NCI-H1048 (cell line): Measurements from ENCODE around the gene EGFL7.
A peak's percentile ranks its signal among the peaks of the same experiment; 100 is the strongest.

Experiments
- DNase-seq: peaks from one replicate; lab custom pipeline; 2025; lab: John Stamatoyannopoulos, UW

The EGFL7 gene

DNA sequence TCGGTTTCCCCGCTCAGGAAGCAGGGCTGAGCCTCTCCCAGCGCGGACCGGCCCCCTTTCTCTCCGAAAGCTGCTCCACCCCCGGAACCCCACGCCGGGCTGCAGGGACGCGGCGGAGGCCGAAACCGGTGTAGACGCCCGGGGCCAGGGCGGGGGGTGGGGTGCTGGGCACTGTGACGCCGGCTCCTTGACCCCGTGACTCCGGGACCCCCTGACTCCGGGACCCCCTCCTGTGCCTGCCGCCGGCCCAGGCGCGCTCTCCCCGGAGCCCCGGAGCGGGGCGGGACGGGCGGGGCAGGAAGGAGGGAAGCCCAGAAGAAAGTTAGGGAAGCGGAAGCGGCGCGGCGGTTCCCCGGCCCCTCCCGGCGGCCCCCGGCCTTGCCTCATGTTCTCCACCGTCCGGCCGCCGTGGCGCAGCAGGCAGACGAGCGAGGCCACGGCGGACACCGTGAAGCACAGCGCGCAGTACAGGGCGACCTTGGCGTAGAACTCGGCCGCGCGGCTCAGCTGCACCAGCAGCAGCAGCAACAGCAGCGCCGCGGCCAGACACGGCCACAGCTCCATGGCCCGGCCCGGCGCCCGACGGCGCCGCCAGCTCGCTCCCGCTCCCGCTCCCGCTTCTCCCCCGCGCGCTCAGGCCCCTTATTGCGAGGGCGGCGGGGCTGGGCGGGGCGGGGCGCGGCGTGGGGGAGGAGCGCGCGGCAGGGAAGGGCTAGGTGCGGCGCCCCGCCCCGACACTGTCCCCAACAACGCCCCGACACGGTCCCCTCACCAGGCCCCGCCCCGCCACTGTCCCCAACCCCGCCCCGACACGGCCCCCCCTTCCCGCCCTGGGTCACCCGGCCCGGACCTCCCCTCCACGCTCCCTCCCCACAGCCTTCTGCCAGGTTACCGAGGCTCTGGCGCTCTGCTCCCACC, 24.3 kb downstream of the EGFL7 start, which contains the start of gene AGPAT2:
AGPAT2 (minus strand) TSS at position 664 of the 918 bp plus-strand sequence; CDS start at position 564, 100 bp downstream.
- DNase-seq = peak; percentile 18

DNA sequence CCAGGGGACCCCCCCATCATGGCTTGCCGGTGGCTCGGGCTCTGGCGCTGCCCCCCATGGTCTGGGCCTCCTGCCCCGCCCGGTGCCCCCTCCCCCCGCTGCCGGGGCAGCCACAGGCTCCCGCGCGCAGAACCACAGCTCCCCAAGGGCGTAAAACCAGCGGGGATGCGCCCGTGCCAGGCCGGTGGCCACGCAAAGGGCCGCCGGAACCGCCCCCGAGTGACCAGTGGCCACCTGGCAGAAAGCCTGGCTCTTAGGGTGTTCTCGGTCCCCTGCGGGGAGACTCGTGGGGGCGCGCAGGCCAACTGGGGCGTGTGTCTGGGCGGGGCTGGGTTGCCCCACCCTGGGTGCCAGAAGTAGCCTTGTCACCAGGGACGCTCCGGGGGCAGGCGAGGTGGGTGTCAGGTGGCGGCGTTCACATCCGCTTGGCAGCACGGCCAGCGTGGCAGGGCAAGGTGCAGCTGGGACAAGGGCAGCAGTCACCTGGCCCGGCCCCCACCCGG, 25.1 kb downstream of the EGFL7 start:
- DNase-seq = no peak

DNA sequence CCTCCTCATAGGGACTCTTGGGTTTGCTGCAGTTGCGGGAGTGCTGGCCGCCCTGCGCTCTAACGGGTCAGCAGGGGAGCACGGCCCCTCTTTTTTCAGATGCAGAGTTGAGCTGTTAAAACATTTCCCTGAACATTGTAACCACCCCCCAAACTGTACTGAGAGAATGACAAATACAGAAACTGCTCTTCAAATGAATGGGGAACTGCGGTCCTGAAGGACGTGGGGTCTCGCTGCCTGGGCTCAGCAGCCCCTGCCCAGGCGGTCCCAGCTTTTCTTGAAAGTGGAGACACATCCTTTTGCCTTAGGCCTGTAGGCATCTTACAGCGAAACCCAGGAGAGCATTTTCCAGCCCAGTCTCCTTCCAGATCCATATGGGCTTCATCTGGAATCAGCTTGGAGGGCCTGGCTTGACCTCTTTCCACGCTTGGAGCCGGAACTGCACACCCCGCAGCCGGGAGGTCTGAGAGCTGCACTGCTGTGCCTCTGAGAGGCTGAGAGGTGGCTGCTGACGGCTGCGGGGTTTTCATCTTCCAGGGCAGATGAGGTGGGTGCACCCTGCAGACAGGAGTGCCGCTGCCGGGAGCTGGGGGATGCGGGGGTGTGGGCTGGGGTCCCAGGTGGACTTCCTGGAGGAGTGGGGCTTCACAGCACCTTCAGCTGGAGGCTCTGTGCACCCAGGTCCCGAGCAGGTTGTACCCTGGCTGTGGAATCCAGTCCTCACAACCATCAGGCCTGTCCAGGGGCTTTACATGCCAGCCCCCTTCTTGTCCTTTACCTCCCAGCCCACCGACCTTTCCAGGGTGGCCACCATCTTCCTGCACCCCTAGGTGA, 25.8 kb downstream of the EGFL7 start:
- DNase-seq = no peak

DNA sequence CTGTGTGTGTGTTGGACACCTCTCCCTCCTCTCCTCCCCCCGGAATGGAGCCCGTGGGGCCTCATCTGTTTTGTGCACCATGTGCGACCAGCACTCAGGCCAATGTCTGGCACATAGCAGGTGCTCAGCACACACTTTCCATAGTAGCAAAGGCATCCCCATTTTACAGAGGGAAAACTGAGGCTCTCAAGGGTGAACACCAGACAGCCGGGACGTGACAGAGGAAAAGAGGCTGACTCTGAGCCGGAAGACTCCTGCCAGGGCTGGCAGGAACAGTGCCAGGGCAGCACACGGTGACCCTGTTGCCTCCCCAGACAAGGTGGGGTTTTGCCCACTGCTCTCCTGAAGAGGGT, 26.4 kb downstream of the EGFL7 start:
- DNase-seq = no peak

DNA sequence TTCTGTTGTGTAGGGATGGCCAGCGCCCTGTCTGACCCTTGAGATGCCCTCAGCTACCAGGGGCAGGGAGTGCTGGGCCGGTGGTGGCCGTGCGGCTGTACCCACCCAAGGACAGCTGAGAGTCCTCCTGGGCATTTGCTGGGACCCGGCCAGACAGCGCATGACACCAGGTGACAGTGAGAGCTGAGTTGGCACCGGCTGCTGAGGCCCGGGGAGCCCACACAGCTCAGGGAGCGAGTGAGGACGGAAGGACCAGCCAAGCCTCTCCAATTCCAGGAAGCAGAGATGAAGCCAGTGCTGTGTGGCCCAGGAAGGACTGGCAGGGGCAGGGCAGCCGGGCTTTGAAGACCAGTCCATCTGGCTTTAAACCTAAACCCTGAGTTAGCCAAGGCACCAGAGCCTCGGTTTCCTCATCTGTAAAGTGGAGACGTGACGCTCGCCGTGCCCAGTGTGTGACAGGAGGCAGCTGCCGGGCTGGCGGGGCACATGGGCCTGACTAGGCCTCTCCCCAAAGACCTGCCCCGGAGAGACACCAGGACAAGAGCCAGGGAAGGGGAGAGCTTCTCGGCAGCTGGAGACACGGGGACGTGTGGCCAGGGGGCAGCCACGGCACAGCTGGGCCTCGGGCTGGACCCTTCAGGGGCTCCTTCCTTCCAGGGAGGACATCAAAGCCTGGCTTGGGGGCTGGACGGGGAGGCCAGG, 27.5 kb downstream of the EGFL7 start:
- DNase-seq = no peak

DNA sequence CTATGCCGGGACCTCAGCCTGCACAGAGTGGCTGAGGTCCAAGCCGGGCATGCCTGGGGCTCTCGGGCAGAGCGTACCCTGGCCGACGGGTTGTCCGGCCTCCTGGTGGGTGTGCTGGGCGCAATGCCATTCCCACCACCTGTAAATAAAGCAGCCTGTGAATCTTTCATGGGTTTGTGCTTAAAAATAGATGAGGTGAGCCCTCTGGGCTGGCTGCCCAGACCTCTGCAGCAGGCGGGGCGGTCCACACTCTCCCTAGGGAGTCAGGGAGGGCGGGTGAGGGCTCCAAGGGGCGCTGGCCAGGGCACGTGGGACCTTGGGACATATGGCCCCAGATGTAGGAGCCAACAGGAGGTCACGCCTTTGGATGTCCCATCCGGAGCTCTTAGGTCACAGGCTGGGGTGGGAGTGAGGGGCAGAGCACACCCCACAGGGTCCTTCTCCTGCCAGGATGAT, 28.1 kb downstream of the EGFL7 start:
- no peak for DNase-seq

DNA sequence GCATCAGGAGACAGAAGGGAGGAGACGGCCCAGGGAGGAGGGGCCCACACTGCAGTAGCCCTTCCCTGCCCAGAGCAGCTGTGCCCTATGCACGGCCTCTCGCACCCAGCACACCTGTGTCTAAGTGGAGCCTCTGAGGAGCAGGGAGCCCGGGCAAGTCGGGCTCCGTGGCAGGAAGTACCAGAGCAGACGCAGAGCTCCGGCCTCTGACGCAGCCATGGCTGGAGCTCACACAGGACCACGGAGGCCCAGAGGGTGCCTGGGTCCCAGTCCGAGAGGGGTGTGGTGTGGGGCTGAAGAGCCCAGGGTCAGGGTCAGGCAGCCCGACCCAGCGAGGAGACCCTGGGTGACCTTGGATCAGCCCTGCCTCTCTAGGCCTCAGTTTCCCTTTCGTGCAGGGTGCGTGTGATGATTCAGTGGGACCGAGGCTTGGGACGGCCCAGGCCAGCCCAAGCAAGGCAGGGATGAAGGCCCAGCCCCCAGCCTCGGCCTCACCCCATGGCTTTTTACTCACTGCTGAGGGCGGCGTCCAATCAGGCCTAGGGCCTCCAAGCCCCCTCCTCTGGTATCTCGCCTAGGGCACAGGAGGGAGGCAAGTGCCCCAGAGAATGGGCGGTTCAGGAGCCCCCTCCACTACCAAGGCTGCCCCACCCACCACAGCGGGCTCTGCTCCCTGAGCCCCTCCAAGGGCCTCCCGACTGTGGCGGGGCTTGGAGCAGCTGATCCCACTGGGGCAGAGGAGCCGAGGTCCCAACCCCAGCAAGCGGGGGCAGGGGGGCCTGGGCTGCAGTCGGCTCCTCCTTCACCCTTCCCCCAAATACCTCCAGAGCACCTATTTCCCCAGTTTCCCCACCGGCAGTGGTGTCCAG, 28.8 kb downstream of the EGFL7 start:
- no peak for DNase-seq

DNA sequence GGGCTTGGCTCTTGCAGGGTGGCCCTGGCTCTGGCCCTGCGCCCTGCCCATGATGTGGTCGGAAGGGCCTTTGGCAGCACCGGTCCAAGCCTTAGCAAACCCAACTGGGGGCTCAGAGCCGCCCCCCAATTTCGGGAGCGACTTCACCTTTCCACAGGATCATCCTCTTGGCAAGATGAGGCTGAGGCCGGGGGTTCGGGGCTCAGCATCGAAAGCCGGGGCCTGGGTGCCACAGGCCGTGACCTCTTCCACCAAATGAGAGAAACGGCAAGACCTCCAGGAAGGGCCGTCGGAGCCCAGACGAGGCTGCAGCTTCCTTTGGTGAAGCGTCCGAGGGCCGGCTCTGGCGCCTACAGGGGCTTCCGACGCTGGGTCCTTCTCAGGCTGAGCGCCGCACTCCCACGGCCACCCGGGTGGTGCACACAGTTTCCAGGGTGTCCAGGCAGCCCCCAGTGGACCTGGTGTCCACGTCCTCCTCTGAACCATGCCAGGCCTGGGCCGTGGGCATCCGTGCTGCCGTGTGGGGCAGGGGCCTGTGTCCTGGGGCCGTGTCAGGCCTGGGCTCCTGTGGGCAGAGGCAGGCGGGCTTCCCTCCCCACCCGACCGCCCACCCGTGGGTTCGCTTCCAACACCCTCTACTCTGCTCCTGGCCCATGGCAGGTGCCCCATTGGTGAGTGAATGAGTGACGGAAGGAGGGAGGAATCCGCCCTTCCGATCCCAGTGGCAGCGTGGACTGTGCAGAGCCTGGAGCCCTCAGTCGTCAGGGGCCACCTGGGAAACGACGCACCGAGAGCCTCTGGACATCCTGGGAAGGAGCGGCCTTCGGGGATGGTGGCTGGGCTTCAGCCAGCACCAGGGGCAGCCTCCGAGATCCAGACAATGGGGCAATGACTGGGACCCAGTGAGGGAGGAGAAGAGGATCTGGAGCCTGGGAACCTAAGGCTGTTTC, 29.7 kb downstream of the EGFL7 start:
- DNase-seq = no peak

DNA sequence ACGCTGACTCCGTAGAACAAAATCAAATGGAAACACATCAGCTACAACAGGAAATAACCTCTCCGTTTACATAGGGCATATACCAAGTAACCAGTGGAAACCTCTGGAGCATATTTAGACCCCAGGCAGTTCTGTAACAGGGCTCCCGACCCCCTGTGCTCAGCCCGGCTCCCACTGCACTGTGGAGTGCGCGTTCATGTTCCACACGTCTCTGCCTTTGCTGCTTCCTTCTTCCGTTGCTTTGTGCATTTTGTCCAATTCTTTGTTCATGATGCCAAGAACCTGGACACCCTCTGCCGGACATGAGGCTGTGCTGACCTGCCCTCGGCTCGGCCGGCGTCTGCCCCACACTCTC, 30.4 kb downstream of the EGFL7 start:
- DNase-seq = no peak

DNA sequence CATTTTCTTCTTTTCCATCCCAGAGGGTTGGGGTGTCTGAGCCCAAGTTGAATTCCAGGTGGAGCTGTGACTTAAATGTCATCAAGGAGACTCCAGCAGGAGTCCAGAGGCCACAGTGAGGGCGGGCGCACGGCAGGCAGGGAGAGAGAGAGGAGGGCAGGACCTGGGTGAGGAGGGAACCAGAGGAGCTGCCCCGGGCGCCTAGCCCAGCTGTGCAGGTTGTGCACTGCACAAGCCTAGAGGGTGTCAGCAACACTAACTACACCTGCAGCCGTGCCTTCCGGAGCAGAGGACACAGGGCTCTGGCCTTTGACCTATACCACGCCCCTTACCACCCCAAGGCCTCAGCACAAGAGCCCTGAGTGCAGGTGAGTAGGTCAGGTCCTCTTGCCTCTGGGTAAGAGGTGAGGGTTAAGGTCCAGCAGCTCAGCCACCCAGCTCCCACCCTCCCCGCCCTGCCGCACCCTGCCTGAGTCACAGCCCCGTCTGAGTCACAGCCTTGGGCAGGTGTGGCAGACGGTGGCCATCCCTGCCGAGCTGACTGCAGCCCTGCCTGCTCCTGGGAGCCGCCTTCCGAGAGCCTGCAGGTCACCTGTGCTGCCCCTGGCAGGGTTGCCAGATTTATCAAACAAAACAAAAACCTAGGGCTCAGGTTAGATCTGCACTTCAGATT, 30.9 kb downstream of the EGFL7 start:
- DNase-seq = no peak

DNA sequence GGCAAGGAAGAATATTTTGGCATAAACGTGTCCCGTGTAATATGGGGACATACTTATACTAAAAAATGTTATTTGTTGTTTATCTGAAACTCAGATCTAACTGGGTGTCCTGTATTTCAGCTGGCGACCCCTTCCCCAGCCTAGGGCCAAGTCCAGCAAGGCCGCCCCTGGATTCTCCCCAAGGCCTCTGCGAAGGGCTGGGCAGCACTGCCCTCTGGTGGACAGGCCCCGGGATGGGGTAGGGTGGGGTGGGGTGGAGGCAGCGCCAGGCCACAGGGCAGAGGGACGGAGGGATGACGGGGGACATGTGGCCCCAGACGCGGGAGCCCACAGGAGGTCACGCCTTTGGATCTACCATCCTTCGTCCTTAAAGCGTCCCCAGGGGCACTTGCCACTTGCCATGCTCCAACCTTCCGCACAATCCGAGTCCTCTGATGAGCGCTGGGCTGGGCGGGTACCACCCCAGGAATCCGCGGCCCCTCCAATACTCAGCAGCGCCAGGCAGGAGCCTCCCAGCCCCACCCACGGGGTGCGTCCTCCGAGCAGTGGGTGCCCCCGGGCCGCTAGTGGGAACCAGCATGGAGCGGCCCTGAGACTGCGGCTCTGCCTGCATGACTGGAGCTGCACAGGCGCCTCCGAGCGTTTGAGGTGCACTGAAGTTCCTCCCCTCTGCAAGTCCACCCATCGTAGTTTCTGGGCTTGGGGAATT, 31.6 kb downstream of the EGFL7 start:
- DNase-seq = no peak

DNA sequence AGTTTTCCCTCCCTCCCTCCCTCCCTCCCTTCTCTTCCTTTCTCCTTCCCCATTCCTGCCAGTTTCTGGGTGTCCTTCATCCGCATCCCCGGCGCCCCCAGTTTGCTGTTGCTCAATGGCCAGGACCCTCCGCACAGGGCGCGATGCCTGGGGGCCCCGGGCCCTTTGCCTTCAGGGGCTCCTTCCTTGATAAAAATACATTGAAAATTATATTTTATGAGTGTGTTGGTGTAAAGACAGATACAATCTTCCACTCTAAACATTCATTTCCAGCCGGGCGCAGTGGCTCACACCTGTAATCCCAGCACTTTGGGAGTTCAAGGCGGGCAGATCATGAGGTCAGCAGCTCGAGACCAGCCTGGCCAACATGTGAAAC, 32.1 kb downstream of the EGFL7 start:
- DNase-seq = no peak

DNA sequence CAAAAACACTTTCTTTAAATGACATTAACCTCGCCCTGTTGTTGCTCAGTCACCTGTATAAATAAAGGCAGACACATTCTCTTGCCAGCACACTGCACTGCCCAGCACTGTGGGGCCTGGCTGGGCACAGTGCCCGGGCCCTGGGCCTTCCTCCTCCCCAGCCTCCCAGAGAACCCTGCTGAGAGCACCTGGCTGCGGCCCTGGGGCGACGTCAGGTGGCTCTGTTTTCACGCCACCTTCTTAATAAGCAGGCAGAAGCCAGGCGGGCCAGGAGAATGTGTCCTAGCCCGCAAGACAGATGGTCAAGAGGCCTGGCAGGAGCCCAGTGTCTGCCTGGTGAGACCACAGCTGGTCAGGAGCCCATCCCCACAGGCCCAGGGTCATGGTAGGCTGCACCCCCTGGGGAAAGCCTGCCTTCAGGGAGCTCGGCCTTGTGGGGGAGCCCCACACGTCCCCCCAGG, 32.7 kb downstream of the EGFL7 start:
- DNase-seq = no peak

DNA sequence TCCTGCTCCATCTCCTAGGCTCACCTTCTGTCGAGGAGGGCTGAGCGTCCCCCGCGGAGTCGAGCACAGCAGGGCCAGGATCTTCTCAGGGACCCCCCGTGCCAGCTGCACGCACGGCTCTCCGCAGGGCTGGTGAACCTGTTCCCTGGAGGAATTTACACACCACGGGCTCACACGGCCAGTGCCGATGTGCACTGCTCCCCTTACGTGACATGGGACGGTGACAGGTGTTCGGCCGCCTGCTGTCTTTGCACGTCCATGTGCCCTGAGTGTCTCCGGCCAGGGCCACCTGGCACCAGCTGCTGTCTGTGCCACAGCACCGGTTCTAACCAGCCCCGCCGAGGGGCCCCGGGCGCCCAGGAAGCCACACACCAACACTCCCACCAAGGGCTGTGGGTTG, 33.2 kb downstream of the EGFL7 start:
- no peak for DNase-seq

DNA sequence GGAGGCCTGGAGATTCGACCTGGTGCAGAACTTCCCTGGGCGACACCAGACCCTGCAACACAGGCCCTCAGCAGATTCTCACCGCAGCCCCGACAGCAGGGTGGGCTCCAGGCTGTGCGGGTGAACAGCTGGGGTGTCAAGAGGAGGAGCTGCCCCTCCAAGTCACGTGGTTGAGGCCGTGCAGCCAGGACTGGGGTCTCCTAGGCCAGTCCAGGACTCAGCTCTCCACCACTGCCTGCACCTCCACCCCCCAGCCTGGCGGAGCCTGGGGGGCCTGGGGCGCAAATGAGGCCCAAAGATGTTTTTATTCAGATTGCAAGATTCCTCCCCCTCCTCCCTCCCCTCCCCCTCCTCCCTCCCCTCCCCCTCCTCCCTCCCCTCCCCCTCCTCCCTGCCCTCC, 33.8 kb downstream of the EGFL7 start:
- no peak for DNase-seq

DNA sequence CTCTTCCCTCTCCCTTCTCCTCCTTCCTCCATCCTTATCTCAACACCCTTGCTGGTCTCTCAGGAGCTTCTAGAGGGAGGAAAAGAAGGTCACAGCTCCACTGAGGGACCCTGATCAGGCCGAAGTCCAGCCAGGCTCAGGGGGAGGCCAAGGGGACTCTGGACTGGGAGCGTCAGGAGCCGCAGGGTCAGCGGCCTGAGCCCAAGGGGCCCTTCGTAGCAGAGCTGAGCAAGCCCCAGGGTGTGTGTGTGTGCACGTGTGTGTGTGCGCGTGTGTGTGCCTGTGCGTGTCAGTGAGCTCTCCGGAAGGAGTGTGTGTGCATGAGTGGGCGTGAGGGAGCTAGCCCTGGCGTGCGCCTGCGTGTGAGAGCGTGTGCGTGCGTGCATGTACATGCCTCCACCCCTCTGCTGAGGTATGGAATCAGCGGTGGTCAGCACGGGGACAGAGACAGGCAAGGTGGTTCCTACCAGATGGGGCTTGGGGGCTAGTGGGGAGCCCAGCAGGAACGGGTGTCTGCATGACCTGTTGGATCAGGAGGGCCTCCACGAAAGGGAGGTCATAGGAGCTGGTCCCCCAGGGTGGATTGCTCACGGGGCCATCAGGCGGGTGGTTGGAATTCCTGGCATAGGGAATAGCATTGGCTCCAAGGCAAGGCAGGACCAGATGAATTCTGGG, 34.6 kb downstream of the EGFL7 start:
- no peak for DNase-seq

DNA sequence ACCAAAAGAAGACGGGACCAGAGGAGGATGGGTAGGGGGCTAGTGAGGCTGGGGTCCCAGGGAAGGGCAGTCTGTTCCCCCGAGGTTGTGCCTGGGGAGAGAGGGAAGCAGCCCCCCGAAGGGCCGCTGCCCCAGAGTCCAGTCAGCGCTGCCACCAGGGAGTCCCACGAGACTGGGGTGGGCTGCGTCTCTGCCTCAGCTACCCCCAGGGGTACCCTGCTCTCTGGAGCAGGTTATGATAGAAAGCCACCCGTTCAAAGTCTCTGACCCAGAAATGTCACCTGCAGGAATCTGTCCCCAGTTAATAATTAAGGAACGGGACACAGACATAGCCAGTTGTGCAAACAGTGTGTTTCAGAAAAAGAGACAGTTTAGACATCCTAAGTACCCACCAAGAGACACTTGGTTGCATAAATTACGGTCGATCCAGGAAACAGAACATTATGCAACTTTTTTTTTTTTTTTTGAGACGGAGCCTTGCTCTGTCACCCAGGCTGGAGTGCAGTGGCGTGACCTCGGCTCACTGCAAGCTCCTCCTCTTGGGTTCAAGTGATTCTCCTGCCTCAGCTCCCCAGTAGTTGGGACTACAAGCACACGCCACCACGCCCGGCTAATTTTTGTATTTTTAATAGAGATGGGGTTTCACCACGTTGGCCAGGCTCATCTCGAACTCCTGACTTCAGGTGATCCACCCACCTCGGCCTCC, 35.3 kb downstream of the EGFL7 start:
- DNase-seq = no peak
